BE2C (cell line): ENCODE data around the gene KCNAB2.

Experiments
- DNase-seq: peaks from one replicate; pipeline ENCODE4 v3.0.0-alpha.2; 2020
- H3K27me3 ChIP-seq: fragments of 250-450 bp; sonication (Bioruptor Pico); 2 replicates; pipeline ENCODE4 v1.5.1; 2020; ENCODE audit warnings: mild to moderate bottlenecking
- H3K36me3 ChIP-seq: fragments of 250-450 bp; sonication (Bioruptor Pico); 2 replicates; pipeline ENCODE4 v1.5.1; 2020; ENCODE audit warnings: mild to moderate bottlenecking
- H3K4me1 ChIP-seq: fragments of 250-450 bp; sonication (Bioruptor Pico); 2 replicates; pipeline ENCODE4 v1.5.1; 2020
- H3K4me3 ChIP-seq: 2 replicates; pipeline ENCODE4 v1.5.1; 2011; ENCODE audit warnings: low read depth, low read length
- H3K9me3 ChIP-seq: fragments of 250-450 bp; sonication (Bioruptor Pico); 2 replicates; pipeline ENCODE4 v1.5.1; 2020
- TF ChIP-seq, protein P1 (sequence below): IDR thresholded peaks from 2 replicates; pipeline ENCODE4 v1.5.1; 2012; ENCODE audit warnings: mild to moderate bottlenecking, low read depth, low read length

Gene KCNAB2

DNA sequence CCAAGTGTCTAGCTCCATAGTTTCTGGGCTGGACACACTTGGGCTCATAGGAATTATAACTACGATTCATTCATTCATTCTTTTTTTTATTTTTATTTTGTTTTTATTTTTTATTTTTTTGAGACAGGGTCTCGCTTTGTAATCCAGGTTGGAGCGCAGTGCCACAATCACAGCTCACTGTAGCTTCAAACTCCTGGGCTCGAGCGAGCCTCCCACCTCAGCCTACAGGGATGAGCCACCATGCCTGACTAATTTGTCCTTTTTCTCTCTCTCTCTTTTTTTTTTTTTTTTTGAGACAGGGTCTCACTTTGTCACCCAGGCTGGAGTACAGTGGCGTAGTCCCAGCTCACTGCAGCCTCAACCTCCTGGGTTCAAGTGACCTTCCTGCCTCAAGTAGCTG lies 42.3 kb downstream of the KCNAB2 start:
- Histone ChIP-seq H3K9me3 (no peaks in the 10 kb centered on the region), H3K4me1 (no peaks in the 10 kb centered on the region), H3K4me3 (no peak overlapping the region), H3K27me3 (no peaks in the 10 kb centered on the region), H3K36me3 (no peaks in the 10 kb centered on the region)
- TF ChIP-seq, protein P1, sequence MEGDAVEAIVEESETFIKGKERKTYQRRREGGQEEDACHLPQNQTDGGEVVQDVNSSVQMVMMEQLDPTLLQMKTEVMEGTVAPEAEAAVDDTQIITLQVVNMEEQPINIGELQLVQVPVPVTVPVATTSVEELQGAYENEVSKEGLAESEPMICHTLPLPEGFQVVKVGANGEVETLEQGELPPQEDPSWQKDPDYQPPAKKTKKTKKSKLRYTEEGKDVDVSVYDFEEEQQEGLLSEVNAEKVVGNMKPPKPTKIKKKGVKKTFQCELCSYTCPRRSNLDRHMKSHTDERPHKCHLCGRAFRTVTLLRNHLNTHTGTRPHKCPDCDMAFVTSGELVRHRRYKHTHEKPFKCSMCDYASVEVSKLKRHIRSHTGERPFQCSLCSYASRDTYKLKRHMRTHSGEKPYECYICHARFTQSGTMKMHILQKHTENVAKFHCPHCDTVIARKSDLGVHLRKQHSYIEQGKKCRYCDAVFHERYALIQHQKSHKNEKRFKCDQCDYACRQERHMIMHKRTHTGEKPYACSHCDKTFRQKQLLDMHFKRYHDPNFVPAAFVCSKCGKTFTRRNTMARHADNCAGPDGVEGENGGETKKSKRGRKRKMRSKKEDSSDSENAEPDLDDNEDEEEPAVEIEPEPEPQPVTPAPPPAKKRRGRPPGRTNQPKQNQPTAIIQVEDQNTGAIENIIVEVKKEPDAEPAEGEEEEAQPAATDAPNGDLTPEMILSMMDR: no peak
- DNase-seq: no peak

DNA sequence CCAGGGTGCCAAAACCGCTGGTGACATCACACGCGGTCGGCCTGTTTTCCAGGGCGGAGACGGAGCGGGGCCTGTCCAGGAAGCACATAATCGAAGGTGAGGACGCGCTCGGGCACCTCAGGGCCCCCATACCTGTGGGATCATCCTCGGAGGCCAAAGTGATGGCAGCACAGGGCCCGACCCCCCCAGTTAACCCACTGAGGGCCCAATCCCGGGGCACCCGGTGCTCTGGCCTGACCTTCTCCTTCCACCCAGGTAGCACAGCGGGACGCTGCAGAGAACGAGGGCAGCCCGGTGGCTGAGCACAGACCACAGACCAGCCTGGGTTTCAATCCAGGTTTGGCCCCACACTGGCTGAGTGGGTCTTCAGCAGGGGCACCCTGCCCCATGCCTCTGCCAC lies 43.3 kb downstream of the KCNAB2 start:
- Histone ChIP-seq H3K4me3 (no peak overlapping the region), H3K4me1 (no peaks in the 10 kb centered on the region), H3K27me3 (no peaks in the 10 kb centered on the region), H3K36me3 (no peaks in the 10 kb centered on the region), H3K9me3 (no peaks in the 10 kb centered on the region)
- no peak for DNase-seq
- TF ChIP-seq, protein P1: no peak

DNA sequence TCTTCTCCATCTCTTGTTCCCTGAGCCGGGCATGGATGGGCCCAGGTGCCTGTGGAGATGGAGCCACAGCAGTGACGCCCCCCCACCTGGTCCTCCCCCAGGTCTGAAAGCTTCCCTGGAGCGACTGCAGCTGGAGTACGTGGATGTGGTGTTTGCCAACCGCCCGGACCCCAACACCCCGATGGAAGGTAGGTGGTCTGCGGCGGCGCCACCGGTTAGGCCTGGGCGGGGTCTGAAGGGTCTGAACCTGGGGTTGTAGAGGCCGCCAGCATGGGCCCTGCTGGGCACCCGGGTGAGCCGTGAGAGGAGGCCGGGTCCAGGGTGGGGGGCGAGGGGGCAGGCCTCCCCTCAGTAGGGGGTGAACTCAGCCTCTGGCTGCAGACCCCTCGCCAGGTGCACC lies 44.6 kb downstream of the KCNAB2 start:
- Histone ChIP-seq H3K27me3 (no peaks in the 10 kb centered on the region), H3K4me3 (no peak overlapping the region), H3K9me3 (no peaks in the 10 kb centered on the region), H3K4me1 (no peaks in the 10 kb centered on the region), H3K36me3 (no peaks in the 10 kb centered on the region)
- TF ChIP-seq, protein P1: no peak
- DNase-seq: no peak

DNA sequence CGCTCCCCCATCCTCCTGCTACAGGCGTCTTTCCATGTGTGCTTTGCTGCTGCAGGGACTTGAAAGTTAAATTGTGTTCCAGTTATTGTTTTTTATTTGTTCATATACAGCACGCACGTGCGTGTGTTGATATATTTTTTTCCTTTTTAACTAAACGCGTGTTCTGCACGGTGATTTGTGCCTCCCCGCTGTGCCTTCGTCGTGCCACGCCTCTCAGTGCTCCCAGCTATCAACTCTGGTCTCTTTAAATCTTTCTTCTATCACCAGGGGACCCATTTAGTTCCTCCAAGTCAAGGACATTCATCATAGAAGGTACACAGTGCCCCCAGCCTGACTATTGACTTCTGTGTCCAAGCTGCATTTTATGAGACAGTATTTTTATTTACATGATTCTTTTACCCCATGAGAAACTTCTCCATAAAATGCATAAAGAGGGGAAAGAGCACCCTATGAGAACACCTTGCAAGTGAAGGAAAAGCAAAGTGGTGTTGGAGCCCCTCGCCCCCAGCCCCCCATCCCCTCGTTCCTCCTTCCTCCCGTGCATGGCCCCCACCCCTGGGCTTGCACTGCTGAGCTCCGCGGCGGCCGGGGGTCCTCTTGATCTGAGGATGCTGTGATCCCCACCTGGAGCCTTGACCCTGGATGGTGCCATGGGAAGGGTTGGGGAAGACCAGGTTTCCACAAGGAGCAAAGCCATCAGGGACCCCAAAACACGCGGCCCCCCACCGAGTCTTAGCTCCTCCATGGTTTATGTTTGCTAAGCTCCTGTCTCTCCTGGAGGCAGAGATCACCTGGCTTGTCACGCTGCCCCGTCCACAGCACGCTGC lies 45.5 kb downstream of the KCNAB2 start:
- Histone ChIP-seq H3K9me3 (no peaks in the 10 kb centered on the region), H3K4me3 (no peak overlapping the region), H3K4me1 (no peaks in the 10 kb centered on the region), H3K27me3 (no peaks in the 10 kb centered on the region), H3K36me3 (no peaks in the 10 kb centered on the region)
- TF ChIP-seq, protein P1: no peak
- no peak for DNase-seq

DNA sequence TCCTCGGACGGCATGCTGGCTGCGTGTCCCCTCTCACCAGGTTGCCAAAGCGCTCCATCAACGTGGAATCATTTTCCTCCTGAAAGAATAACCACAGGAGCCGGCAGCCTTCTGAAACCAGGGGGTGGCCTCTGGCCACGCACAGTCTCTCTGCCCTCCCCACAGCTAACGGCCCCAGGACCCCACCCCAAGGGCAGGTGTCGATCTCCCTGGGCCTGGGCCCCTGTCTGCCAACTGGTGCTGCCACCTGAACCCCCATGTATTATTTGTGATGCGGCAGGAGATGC lies 46.1 kb downstream of the KCNAB2 start:
- no peak for DNase-seq
- TF ChIP-seq, protein P1: no peak
- Histone ChIP-seq H3K9me3 (no peaks in the 10 kb centered on the region), H3K4me3 (no peak overlapping the region), H3K27me3 (no peaks in the 10 kb centered on the region), H3K36me3 (no peaks in the 10 kb centered on the region), H3K4me1 (no peaks in the 10 kb centered on the region)

DNA sequence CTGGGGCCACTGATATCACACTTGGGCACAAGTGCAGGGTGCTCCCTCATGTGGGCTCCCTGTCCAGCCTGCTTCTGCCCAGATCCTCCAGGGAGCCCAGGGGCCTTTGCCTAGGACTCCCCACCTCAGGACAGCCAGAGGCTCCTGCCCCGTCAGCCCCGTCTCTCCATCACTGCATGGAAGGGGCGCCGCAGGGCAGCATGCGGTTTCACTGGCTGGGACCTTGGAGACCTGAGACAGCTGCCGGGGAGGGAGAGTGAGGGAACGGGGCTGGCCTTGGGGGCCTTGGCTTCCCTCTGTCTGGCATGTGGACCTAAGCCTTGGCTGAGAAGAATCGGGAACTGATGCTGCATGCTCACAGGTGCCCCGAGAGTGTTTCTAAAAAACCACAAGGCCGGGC lies 46.5 kb downstream of the KCNAB2 start:
- Histone ChIP-seq H3K4me3 (no peak overlapping the region), H3K27me3 (no peaks in the 10 kb centered on the region), H3K36me3 (no peaks in the 10 kb centered on the region), H3K9me3 (no peaks in the 10 kb centered on the region), H3K4me1 (no peaks in the 10 kb centered on the region)
- TF ChIP-seq, protein P1: no peak
- no peak for DNase-seq
